ENCODE data around the gene NNAT.

The NNAT gene

DNA sequence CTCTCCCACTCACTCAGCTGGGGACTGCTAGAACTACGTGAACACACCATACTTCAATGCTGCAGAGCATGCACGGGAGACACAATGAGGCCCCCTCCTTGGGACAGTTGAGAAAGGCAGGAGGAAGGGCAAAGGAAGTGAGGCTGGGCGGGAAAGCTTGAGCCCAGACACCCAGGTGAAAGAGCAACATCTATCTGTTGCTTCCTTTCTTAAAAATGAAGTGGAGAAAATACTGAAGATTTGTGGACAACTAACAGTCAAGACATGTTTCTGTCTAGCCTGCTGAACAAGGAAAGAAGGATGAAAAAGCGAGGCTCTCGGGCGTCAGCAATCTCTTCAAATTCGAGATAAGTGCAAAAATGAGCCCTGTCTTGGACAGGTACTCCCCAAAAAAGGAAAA lies 3.0 kb upstream of the NNAT start:
- in situ Hi-C loops (cut with MboI; ENCODE audit: low pct_unique_long_range_greater_than_20kb, low sequenced_read_pairs, unreplicated experiment), result no loop called here
- TF ChIP-seq, protein P1, sequence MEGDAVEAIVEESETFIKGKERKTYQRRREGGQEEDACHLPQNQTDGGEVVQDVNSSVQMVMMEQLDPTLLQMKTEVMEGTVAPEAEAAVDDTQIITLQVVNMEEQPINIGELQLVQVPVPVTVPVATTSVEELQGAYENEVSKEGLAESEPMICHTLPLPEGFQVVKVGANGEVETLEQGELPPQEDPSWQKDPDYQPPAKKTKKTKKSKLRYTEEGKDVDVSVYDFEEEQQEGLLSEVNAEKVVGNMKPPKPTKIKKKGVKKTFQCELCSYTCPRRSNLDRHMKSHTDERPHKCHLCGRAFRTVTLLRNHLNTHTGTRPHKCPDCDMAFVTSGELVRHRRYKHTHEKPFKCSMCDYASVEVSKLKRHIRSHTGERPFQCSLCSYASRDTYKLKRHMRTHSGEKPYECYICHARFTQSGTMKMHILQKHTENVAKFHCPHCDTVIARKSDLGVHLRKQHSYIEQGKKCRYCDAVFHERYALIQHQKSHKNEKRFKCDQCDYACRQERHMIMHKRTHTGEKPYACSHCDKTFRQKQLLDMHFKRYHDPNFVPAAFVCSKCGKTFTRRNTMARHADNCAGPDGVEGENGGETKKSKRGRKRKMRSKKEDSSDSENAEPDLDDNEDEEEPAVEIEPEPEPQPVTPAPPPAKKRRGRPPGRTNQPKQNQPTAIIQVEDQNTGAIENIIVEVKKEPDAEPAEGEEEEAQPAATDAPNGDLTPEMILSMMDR (IDR thresholded peaks at IDR 0.05; ENCODE audit: extremely low read depth, insufficient read depth, missing control alignments), result no peak
- DNase-seq (ENCODE audit: low spot score), result no peak

DNA sequence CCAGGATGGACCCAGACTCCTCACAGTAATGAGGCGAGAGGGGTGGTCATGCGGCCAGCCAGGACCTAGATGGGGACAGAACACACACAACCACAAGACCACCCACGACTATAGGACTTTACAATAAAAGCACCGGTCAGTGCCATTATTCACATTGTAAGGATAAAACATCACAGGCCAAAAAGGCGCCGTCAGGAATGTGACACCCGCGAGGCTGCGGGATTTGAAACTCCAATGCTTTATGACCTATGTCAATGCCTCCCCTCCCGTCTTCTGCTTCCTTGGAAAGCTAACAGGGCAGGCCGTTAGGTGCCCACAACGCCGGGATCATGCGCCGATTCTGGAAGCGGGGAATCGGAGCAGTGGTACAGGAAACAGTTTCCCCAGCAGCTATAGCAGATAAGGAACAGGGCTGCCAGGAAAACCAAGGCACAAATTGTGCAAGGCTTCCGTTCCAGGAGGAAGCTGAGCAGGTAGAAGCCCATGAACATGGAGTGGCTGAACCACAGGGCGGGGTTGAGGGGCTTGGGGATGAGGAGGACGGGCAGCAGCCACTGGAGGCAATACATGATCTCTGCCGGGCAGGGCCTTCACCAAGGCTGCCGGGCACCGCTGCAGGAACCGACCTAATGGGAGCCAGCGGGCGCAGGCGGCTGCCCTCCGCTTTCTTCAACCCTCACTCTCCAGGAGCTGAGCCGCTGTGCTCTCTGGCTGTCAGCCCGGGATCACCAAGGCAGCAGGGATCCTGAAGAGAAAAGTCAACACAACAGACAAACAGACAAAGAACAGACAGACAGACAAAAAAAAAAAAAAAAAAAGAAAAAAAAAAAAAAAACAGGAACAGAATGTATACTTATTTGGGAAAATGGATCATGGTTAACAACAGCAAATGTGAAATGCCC lies 2.2 kb upstream of the NNAT start:
- in situ Hi-C loops (cut with MboI; ENCODE audit: low pct_unique_long_range_greater_than_20kb, low sequenced_read_pairs, unreplicated experiment), result no loop called here
- TF ChIP-seq, protein P1 (IDR thresholded peaks at IDR 0.05; ENCODE audit: extremely low read depth, insufficient read depth, missing control alignments), result no peak
- DNase-seq (ENCODE audit: low spot score), result no peak

DNA sequence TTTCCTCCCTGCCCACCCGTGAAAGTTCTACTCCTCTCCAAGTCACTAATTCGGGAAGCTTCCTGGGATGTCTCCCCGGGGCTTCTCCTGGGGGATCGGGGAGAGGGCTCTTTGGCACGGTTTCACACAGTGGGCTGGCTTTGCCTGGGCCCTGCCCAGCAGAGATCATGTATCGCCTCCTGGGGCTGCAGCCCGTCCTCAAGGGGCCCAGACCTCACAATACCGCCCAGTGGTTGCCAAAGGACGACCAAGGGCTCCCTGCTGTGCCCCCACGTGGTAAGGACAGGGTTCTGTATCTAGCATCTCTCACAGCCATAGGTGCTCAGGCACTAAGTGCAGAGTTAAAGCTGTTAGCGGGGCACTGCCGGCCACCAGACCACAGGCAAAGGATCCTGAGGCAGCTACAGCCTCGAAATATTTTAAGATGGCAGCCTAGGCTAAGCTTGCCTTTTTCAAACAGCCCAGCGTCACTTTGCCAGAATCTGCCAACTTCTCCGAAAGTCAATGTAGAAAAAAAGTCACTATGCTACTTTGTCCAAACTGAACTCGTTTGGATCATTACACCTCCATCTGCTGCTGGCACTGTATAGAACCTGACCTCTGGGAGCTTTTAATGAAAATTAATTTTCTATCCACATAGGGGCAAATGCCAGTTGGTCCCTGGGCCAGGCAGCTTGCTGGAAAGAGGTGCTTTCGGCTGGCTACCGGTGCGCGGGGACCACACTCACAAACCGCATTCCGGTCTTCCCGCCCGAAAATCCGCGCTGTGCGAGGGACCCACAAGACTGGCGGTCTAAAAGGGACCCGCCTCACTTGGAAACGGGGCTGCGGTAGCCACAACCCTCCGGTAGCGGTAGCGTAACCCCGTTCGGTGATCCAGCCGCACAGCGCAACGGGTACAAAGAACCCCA lies 1.3 kb upstream of the NNAT start:
- TF ChIP-seq, protein P1 (IDR thresholded peaks at IDR 0.05; ENCODE audit: extremely low read depth, insufficient read depth, missing control alignments), result no peak
- in situ Hi-C loops (cut with MboI; ENCODE audit: low pct_unique_long_range_greater_than_20kb, low sequenced_read_pairs, unreplicated experiment), result loop anchor here (10.0 kb wide), 1 partner anchor 115 kb away; no protein-coding TSS in a partner anchor
- DNase-seq (ENCODE audit: low spot score), result no peak

DNA sequence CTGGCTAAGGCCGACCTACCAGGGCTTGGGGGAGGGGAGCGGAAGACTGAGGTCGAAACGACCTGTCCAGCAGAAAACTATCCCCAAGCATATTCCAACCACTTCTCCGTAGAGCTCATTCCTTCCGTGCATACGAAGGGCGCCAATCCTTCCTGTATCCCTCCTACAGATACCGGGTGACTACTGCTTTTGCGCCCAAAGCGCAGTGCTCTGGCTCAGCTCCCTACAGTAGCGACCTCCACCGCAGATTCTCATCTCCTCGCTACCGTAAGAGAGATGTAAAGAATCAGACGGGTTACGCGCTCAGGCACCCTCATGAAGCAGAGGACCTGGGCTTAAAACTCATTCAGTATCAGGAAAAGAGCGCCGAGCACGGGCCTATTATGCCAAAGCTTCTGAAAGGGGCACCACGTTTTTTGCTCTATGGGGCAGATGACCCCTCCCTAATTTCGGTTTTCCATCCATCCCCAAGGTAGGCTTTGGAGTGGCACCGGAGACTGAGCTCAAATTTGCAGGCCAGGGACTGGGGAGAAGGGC lies 563 bp upstream of the NNAT start:
- in situ Hi-C loops (cut with MboI; ENCODE audit: low pct_unique_long_range_greater_than_20kb, low sequenced_read_pairs, unreplicated experiment), result loop anchor here (10.0 kb wide), 1 partner anchor 116 kb away; no protein-coding TSS in a partner anchor
- DNase-seq (ENCODE audit: low spot score), result no peak

DNA sequence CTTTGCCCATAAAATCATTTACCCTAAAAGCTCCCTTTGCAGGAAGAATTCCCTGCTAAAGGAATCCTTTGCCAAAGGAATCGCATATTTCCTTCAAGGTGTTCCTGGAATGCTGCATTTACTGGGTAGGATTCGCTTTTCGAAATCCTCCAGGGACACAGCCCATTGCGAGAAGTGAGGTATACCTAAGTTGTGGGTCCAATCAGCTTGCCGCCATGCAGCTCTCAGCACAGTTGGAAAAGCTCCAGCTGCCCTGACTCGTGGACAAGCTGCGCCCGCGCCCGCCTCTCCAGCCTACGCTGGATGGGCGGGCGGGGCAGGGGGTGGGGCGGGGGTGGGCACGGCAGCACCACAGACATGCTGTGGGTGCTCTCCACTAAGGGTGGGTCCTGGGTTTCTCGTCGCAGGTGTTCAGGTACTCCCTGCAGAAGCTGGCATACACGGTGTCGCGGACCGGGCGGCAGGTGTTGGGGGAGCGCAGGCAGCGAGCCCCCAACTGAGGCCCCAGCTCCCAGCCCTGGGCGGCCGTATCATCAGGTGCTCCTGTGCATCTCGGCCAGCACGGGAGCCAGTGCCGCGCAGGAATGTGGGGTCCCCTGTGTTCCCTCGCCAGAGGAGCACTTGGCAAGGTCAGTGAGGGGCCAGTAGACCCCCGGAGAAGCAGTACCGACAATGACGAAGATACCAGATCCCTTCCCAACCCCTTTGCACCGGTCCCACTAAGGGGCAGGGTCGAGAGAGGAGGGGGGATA lies 1.4 kb downstream of the NNAT start:
- in situ Hi-C loops (cut with MboI; ENCODE audit: low pct_unique_long_range_greater_than_20kb, low sequenced_read_pairs, unreplicated experiment), result loop anchor here (10.0 kb wide), 1 partner anchor 118 kb away; no protein-coding TSS in a partner anchor
- DNase-seq (ENCODE audit: low spot score), result no peak
- TF ChIP-seq, protein P1 (IDR thresholded peaks at IDR 0.05; ENCODE audit: extremely low read depth, insufficient read depth, missing control alignments), result no peak

More for the DNA sequence above, 563 bp upstream of the NNAT start:
- TF ChIP-seq, protein P1 (IDR thresholded peaks at IDR 0.05; ENCODE audit: extremely low read depth, insufficient read depth, missing control alignments), result no peak

Measured in GM13977 (cell line).